PC-9 (cell line): ENCODE measurements around the gene PWP1. TPM values are rescaled to one million over a fixed set of nuclear protein-coding genes. Genes with fewer than 3 reads are reported as not detected.

Source experiments
- BruUV-seq: library from RNA; stranded (reverse); fragments of 400-500 nt; replicated peaks from 2 replicates; lab custom pipeline; 2021; lab: Mats Ljungman, UMichigan
- CTCF ChIA-PET: fragments of 300-600 bp; sonication (Branson Sonifier 250); formaldehyde crosslinking; loops from one replicate; lab custom pipeline; 2022; ENCODE audit warnings: antibody characterized with exemption; lab: Charles Lee
- POLR2A ChIA-PET: fragments of 300-600 bp; sonication (Branson Sonifier 250); formaldehyde crosslinking; loops from one replicate; lab custom pipeline; 2022; ENCODE audit warnings: antibody characterized with exemption; ENCODE audit not compliant: unreplicated experiment; lab: Charles Lee
- DNase-seq, 2 experiments: peaks; one replicate each; pipeline versions ENCODE4 v3.0.0 to v3.0.0-alpha.2; 2015 to 2022; ENCODE audit warnings: mixed read lengths in 1 of 2
- H2AFZ ChIP-seq: fragments of 200-600 bp; sonication (generic); 2 replicates; pipeline ENCODE4 v1.8.1; 2017; ENCODE audit warnings: antibody characterized with exemption
- H3F3A ChIP-seq: fragments of 200-600 bp; sonication (generic); 2 replicates; pipeline ENCODE4 v1.8.1; 2017; ENCODE audit warnings: antibody characterized with exemption, mild to moderate bottlenecking, low read depth; ENCODE audit not compliant: insufficient read depth
- H3K27ac ChIP-seq: fragments of 200-600 bp; sonication (generic); 2 replicates; pipeline ENCODE4 v1.6.1; 2016; ENCODE audit warnings: mixed run types
- H3K27me3 ChIP-seq: fragments of 200-600 bp; sonication (generic); 2 replicates; pipeline ENCODE4 v1.6.1; 2016; ENCODE audit warnings: low read depth, mixed run types; ENCODE audit not compliant: insufficient read depth
- H3K36me3 ChIP-seq: fragments of 200-600 bp; sonication (generic); 2 replicates; pipeline ENCODE4 v1.6.1; 2016; ENCODE audit warnings: low read depth, mixed run types
- H3K4me1 ChIP-seq: fragments of 200-600 bp; sonication (generic); replicated peaks from 2 replicates; pipeline ENCODE4 v1.6.1; 2016; ENCODE audit warnings: mixed run types; ENCODE audit not compliant: insufficient read depth
- H3K4me2 ChIP-seq: fragments of 200-600 bp; sonication (generic); 2 replicates; pipeline ENCODE4 v1.6.1; 2017; ENCODE audit warnings: mixed run types
- H3K4me3 ChIP-seq: fragments of 200-600 bp; sonication (generic); 2 replicates; pipeline ENCODE4 v1.6.1; 2016; ENCODE audit warnings: mixed run types
- H3K79me2 ChIP-seq: fragments of 200-600 bp; sonication (generic); 2 replicates; pipeline ENCODE4 v1.6.1; 2017; ENCODE audit warnings: low read depth, mixed run types
- H3K9me2 ChIP-seq: fragments of 200-600 bp; sonication (generic); 2 replicates; pipeline ENCODE4 v1.8.1; 2017; ENCODE audit warnings: mild to moderate bottlenecking; ENCODE audit not compliant: insufficient read depth
- H3K9me3 ChIP-seq: fragments of 200-600 bp; sonication (generic); 2 replicates; pipeline ENCODE4 v1.8.1; 2016; ENCODE audit warnings: low read depth; ENCODE audit not compliant: insufficient read depth
- H4K20me1 ChIP-seq: fragments of 200-600 bp; sonication (generic); 2 replicates; pipeline ENCODE4 v1.8.1; 2017; ENCODE audit not compliant: insufficient read depth
- EZH2 ChIP-seq: fragments of 200-600 bp; sonication (generic); IDR thresholded peaks from 2 replicates; pipeline ENCODE4 v1.8.0; 2017; ENCODE audit warnings: antibody characterized with exemption, low read depth
- intact Hi-C: fragments of 100-400 bp; cut with micrococcal nuclease; formaldehyde crosslinking; loops from one replicate; pipeline ENCODE4 v1.10.0; 2022; ENCODE audit not compliant: unreplicated experiment
- total RNA-seq: library from RNA; stranded (reverse); gene quantifications from 2 replicates; pipeline ENCODE4 v1.2.3, GENCODE V29; 2021
- TF ChIP-seq, protein P1 (sequence below): fragments of 200-600 bp; sonication (generic); conservative IDR thresholded peaks from 2 replicates; pipeline ENCODE4 v1.6.1; 2017; ENCODE audit warnings: mixed run types, antibody characterized with exemption, mild to moderate bottlenecking, moderate library complexity

PWP1 gene
- total RNA-seq, 1 experiment from 2014 or later, result 44.1 TPM

DNA sequence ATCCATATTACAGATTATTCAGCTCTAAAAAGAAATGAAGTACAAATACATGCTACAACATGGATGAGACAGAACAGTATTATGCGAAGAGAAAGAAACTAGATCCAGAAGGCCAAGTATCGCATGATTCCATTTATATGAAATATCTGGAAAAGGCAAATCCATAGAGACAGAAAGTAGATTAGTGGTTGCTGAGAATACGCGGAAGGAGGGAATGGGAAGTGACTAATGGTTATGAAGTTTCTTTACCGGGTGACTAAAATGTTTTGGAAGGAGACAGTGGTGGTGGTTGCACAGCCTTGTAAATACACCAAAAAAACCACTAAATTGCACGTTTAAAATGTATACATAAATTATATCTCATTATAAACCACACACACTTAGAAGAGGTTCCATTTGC, 62.9 kb downstream of the PWP1 start:
- Histone ChIP-seq H3K27me3 (no peaks in the 10 kb centered on the region), H3K36me3 (peaks cover 36% of the 10 kb centered on the region), H3K9me3 (no peaks in the 10 kb centered on the region), H2AFZ (no peak overlapping the region), H3K4me1 (no peaks in the 10 kb centered on the region), H4K20me1 (peaks cover 6% of the 10 kb centered on the region; the same call in 1 of the 2 replicates), H3K9me2 (no peaks in the 10 kb centered on the region), H3K79me2 (no peaks in the 10 kb centered on the region), H3K27ac (no peak overlapping the region), H3F3A (no peaks in the 10 kb centered on the region), H3K4me2 (no peak overlapping the region), H3K4me3 (no peak overlapping the region)
- intact Hi-C loops, result no loop called here
- POLR2A ChIA-PET, result interaction anchor here (0.5 kb wide), 1 partner anchor 46 kb away, joined by 4 read pairs; no protein-coding TSS in a partner anchor
- DNase-seq, result no peak
- CTCF ChIA-PET, result no interaction called here
- TF ChIP-seq, protein P1, sequence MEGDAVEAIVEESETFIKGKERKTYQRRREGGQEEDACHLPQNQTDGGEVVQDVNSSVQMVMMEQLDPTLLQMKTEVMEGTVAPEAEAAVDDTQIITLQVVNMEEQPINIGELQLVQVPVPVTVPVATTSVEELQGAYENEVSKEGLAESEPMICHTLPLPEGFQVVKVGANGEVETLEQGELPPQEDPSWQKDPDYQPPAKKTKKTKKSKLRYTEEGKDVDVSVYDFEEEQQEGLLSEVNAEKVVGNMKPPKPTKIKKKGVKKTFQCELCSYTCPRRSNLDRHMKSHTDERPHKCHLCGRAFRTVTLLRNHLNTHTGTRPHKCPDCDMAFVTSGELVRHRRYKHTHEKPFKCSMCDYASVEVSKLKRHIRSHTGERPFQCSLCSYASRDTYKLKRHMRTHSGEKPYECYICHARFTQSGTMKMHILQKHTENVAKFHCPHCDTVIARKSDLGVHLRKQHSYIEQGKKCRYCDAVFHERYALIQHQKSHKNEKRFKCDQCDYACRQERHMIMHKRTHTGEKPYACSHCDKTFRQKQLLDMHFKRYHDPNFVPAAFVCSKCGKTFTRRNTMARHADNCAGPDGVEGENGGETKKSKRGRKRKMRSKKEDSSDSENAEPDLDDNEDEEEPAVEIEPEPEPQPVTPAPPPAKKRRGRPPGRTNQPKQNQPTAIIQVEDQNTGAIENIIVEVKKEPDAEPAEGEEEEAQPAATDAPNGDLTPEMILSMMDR, result no peak
- no peak for TF ChIP-seq EZH2
- BruUV-seq, result no TSS peak

DNA sequence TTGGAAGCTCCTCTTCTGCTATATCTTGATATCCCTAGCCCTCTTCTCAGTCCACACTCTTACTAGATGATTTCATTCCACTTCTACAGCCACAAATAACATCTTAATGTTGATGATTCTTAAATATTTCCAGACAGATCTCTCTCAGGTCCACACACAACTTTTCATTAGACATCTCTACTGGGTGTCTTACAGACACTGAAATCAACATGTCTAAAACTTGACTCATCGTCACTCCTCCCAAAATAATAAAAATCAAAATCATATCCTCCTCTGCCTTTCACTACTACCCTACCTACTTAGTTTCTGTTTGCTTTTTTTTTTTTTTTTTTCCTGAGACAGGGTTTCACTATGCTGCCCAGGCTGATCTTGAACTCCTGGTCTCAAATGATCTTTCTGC, 63.5 kb downstream of the PWP1 start:
- no peaks in the 10 kb centered on the region for H3K79me2 ChIP-seq
- CTCF ChIA-PET, result no interaction called here
- intact Hi-C loops, result no loop called here

DNA sequence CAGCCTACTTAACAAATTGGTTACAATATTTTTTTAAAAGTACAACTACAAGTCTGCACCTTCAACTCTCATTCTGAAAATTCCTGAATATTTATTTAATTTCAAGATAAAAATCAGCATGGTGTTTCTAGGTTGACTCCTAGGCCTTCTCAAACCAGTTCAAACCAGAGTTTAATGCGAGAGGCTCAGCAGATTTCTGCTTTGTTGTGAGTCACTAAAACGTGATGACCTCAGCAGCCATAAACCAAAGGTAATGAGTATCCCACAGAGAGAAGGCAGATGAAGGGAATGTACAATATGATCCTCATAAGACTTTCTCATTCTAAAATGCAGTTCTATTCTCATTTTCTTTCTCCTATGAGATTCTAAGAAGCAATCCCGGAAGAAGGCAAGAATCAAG, 73.8 kb downstream of the PWP1 start:
- Histone ChIP-seq H3K4me3 (peak overlapping the region; percentile 95), H3F3A (peaks cover 15% of the 10 kb centered on the region), H3K36me3 (peaks cover 33% of the 10 kb centered on the region), H3K9me2 (no peaks in the 10 kb centered on the region), H3K4me1 (peaks cover 26% of the 10 kb centered on the region), H3K27me3 (no peaks in the 10 kb centered on the region), H3K27ac (peak overlapping the region; percentile 17; the same call in 1 of the 2 replicates), H3K9me3 (no peaks in the 10 kb centered on the region), H2AFZ (no peak overlapping the region), H3K4me2 (peak overlapping the region; percentile 98), H3K79me2 (peaks cover 40% of the 10 kb centered on the region), H4K20me1 (peaks cover 6% of the 10 kb centered on the region; the same call in 1 of the 2 replicates)
- peak; percentile 13 to 72 for DNase-seq
- BruUV-seq, result no TSS peak
- POLR2A ChIA-PET, result no interaction called here
- intact Hi-C loops, result no loop called here
- TF ChIP-seq EZH2, result no peak
- TF ChIP-seq, protein P1, result no peak
- CTCF ChIA-PET, result interaction anchor here (0.6 kb wide), 1 partner anchor 83 kb away, joined by 3 read pairs; no protein-coding TSS in a partner anchor

More for the DNA sequence above, 63.5 kb downstream of the PWP1 start:
- Histone ChIP-seq H3K4me1 (no peaks in the 10 kb centered on the region), H3K4me3 (no peak overlapping the region), H3K9me3 (no peaks in the 10 kb centered on the region), H3K4me2 (no peak overlapping the region), H4K20me1 (peaks cover 6% of the 10 kb centered on the region; the same call in 1 of the 2 replicates), H3K27ac (no peak overlapping the region), H3K27me3 (no peaks in the 10 kb centered on the region), H3F3A (no peaks in the 10 kb centered on the region), H2AFZ (no peak overlapping the region), H3K36me3 (peaks cover 35% of the 10 kb centered on the region), H3K9me2 (no peaks in the 10 kb centered on the region)
- POLR2A ChIA-PET, result interaction anchor here (0.5 kb wide), 1 partner anchor 47 kb away, joined by 4 read pairs; no protein-coding TSS in a partner anchor
- TF ChIP-seq, protein P1, result no peak
- no peak for TF ChIP-seq EZH2
- no peak for DNase-seq
- no TSS peak for BruUV-seq
